ENCODE measurements around the gene PALS1.

PALS1 gene

DNA sequence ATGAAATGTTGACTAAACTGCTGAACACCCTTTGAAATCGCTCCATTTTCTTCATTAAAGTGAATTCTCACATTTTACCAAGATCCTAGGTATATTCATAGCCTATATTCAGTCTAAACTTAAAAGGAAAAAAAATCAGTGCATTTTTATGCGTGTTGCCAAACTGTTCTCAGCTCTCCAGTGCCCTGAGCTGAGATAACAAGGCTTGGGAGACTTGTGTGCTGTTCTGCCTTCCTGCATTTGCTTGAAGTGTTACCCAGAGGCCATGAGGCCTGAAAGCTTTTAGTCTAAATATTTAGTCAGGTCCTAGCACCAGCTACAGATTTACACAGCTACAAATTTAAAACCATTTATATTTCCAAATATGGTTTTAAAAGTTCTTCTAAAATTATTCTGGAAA lies 8.6 kb upstream of the PALS1 start:
- TF ChIP-seq, protein P1, sequence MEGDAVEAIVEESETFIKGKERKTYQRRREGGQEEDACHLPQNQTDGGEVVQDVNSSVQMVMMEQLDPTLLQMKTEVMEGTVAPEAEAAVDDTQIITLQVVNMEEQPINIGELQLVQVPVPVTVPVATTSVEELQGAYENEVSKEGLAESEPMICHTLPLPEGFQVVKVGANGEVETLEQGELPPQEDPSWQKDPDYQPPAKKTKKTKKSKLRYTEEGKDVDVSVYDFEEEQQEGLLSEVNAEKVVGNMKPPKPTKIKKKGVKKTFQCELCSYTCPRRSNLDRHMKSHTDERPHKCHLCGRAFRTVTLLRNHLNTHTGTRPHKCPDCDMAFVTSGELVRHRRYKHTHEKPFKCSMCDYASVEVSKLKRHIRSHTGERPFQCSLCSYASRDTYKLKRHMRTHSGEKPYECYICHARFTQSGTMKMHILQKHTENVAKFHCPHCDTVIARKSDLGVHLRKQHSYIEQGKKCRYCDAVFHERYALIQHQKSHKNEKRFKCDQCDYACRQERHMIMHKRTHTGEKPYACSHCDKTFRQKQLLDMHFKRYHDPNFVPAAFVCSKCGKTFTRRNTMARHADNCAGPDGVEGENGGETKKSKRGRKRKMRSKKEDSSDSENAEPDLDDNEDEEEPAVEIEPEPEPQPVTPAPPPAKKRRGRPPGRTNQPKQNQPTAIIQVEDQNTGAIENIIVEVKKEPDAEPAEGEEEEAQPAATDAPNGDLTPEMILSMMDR (IDR thresholded peaks at IDR 0.05; ENCODE audit: control insufficient read depth, extremely low read depth, insufficient read depth) = no peak
- no peak overlapping the region for H3K4me3 ChIP-seq (ENCODE audit: low read depth, low read length)
- no peak for DNase-seq (ENCODE audit: low read depth)

DNA sequence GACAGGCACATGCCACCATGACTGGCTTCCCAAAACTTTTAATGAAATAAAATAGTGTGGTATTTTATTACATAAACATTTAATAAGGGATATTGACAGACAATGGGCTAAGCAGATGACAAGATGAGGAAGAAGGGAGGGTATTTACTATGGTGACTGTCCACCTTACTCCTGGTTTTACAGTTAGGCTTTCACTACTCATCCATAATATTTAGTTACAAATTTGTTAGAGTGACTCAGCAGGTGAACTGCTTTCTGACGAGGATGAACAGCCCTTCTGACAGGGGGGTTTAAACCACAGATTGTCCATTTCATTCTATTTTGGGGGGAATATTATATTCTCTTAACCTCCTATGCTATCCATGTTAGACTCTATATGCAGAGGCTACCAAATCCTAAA lies 3.6 kb upstream of the PALS1 start:
- H3K4me3 ChIP-seq (ENCODE audit: low read depth, low read length) = no peak overlapping the region
- TF ChIP-seq, protein P1 (IDR thresholded peaks at IDR 0.05; ENCODE audit: control insufficient read depth, extremely low read depth, insufficient read depth) = no peak
- DNase-seq (ENCODE audit: low read depth) = no peak

DNA sequence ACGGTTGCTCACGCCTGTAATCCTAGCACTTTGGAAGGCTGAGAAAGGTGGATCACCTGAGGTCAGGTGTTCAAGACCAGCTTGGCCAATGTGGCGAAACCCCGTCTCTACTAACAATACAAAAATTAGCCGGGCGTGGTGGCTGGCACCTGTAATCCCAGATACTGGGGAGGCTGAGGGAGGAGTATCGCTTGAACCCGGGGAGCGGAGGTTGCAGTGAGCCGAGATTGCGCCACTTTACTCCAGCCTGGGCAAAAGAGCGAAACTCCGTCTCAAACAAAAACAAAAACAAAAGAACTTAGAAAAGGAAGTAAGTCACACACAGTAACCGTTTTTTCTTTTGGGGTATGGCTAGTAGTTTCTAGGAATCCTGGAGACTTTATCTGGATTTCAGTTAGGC lies 1.7 kb upstream of the PALS1 start:
- no peak for DNase-seq (ENCODE audit: low read depth)
- H3K4me3 ChIP-seq (ENCODE audit: low read depth, low read length) = no peak overlapping the region
- TF ChIP-seq, protein P1 (IDR thresholded peaks at IDR 0.05; ENCODE audit: control insufficient read depth, extremely low read depth, insufficient read depth) = no peak

DNA sequence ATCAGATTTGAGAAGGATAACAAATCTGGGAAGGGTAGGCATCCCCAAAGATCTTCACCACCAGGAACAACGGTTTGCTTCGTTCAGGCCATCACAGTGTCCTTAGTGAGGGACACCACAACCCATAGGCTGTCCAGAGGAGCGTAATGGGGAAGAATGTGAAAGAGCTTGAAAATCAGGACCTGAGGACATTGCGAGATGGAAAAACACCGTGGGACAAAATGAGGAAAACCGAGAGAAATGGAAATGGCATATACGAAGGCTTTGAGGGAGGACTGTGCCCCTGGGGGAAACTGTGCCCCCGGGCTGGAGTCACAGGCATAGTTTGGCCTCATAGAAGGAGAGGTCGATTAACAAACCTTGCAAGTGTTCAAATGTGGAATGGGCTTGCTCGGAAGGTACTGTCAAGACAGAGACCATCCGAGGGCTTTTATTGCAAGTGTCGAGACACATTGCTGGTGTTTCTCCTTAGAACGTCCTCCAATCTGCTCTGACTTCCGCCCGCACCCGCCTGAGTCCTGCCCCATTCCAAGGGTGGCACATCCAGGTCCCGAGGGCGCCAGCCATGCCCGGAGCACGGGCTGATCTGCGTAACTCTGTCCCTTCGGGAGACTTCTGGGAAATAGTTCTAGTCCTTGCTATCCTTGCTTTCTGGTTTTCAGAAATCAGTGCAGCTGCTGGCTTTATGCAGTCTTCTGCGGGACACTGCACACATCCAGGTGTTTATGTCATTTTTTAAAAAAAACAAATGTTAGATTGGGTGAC lies 885 bp upstream of the PALS1 start:
- TF ChIP-seq, protein P1 (IDR thresholded peaks at IDR 0.05; ENCODE audit: control insufficient read depth, extremely low read depth, insufficient read depth) = no peak

DNA sequence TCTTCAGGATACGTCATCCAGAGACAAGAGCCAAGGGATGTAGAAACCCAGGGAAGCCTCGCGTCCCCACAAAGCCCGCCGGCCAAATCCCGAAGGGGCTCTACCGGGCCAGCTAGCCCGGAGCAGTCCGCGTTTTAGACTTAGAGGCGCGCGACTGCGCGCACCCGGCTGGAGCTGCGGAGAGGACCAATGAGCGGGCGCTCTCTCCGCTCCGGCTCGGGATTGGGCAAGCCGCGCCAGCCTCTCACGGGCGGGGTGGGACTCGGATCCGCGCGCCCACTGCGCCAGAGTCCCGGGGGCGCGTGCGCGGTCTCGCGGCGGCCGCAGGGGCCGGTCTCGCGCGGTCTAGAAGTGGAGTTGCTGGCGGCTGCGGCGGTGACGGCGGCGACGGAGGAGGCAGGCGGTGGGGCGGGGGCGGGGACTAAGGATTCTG lies 241 bp upstream of the PALS1 start:
- TF ChIP-seq, protein P1 (IDR thresholded peaks at IDR 0.05; ENCODE audit: control insufficient read depth, extremely low read depth, insufficient read depth) = no peak
- peak; percentile 86 for DNase-seq (ENCODE audit: low read depth)
- peak overlapping the region; percentile 87 for H3K4me3 ChIP-seq (ENCODE audit: low read depth, low read length)

More for the DNA sequence above, 885 bp upstream of the PALS1 start:
- H3K4me3 ChIP-seq (ENCODE audit: low read depth, low read length) = peak overlapping the region; percentile 87
- DNase-seq (ENCODE audit: low read depth) = no peak

DNA sequence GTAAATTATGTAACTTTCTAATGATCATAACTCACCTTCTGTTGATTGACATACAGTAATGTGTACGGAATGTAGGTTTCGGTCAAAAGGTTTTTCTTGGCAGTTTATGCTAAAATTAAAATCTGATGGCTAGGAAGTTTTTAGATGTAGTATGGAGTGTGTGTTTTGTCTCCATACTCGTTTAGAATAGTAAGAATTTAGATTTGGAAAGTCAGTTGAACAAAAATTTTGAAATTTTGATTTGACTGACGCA lies 859 bp downstream of the PALS1 start:
- peak overlapping the region; percentile 87 for H3K4me3 ChIP-seq (ENCODE audit: low read depth, low read length)
- TF ChIP-seq, protein P1 (IDR thresholded peaks at IDR 0.05; ENCODE audit: control insufficient read depth, extremely low read depth, insufficient read depth) = no peak
- DNase-seq (ENCODE audit: low read depth) = no peak

DNA sequence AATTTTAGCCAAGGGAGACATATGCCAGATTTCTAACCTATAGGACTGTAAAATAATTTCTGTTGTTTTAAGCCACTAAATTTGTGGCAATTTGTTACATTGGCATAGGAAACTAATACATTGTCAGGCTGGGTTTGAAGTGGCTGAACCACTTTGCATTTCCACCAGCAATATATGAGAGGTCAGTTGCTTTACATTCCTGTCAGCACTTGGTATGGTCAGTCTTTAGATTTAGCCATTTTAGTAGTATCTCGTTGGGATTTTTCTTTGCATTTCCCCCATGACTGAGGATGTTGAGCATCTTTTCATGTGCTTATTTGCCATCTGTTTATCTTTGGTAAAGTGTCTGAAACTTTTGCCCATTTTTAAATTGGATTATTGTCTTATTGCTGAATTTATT lies 3.9 kb downstream of the PALS1 start:
- TF ChIP-seq, protein P1 (IDR thresholded peaks at IDR 0.05; ENCODE audit: control insufficient read depth, extremely low read depth, insufficient read depth) = no peak
- no peak for DNase-seq (ENCODE audit: low read depth)
- H3K4me3 ChIP-seq (ENCODE audit: low read depth, low read length) = no peak overlapping the region
